IMR-90 (cell line): ENCODE measurements around the gene NIF3L1.

Experiments used
- BHLHE40 ChIP-seq: fragments of 150-350 bp; IDR thresholded peaks from 2 replicates; pipeline ENCODE4 v1.6.1; 2016; ENCODE audit warnings: mild to moderate bottlenecking, low read depth, low read length
- CEBPB ChIP-seq: IDR thresholded peaks from 2 replicates; pipeline ENCODE4 v1.6.1; 2012; ENCODE audit warnings: low read depth, low read length, improper control_type of control experiment
- CTCF ChIP-seq: conservative IDR thresholded peaks from 2 replicates; pipeline ENCODE4 v1.5.1; 2012; ENCODE audit warnings: mild to moderate bottlenecking, low read depth, low read length, improper control_type of control experiment
- MAZ ChIP-seq: IDR thresholded peaks from 2 replicates; pipeline ENCODE4 v1.6.1; 2012; ENCODE audit warnings: low read depth, mild to moderate bottlenecking, low read length, improper control_type of control experiment, moderate library complexity, borderline replicate concordance
- NFE2L2 ChIP-seq: fragments of 150-350 bp; IDR thresholded peaks from 2 replicates; pipeline ENCODE4 v1.6.1; 2016; ENCODE audit warnings: low read depth, mild to moderate bottlenecking, low read length
- POLR2A ChIP-seq: IDR thresholded peaks from 2 replicates; pipeline ENCODE4 v1.6.1; 2012; ENCODE audit warnings: mild to moderate bottlenecking, low read depth, low read length
- SMC3 ChIP-seq: fragments of 150-350 bp; IDR thresholded peaks from 2 replicates; pipeline ENCODE4 v1.6.1; 2016; ENCODE audit warnings: low read depth, mild to moderate bottlenecking, antibody characterized with exemption, low read length, moderate library complexity

- TF ChIP-seq BHLHE40 (no peak), SMC3 (no peak), CTCF (no peak), MAZ (no peak), CEBPB (no peak), POLR2A (no peak), NFE2L2 (no peak)
These were observed 32.4 kb upstream of the NIF3L1 start for GRCh38 chr2:200856806-200857205.
